ENCODE data around the gene PAN3.

- TF ChIP-seq, protein P1, sequence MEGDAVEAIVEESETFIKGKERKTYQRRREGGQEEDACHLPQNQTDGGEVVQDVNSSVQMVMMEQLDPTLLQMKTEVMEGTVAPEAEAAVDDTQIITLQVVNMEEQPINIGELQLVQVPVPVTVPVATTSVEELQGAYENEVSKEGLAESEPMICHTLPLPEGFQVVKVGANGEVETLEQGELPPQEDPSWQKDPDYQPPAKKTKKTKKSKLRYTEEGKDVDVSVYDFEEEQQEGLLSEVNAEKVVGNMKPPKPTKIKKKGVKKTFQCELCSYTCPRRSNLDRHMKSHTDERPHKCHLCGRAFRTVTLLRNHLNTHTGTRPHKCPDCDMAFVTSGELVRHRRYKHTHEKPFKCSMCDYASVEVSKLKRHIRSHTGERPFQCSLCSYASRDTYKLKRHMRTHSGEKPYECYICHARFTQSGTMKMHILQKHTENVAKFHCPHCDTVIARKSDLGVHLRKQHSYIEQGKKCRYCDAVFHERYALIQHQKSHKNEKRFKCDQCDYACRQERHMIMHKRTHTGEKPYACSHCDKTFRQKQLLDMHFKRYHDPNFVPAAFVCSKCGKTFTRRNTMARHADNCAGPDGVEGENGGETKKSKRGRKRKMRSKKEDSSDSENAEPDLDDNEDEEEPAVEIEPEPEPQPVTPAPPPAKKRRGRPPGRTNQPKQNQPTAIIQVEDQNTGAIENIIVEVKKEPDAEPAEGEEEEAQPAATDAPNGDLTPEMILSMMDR (IDR thresholded peaks at IDR 0.05; ENCODE audit: insufficient read depth, low read length) = no peak
- TF ChIP-seq POLR2AphosphoS5 (IDR thresholded peaks at IDR 0.05; ENCODE audit: low read depth) = no peak
- TF ChIP-seq SPI1 (IDR thresholded peaks at IDR 0.05; ENCODE audit: borderline replicate concordance, low read depth) = no peak
- TF ChIP-seq, protein P2, sequence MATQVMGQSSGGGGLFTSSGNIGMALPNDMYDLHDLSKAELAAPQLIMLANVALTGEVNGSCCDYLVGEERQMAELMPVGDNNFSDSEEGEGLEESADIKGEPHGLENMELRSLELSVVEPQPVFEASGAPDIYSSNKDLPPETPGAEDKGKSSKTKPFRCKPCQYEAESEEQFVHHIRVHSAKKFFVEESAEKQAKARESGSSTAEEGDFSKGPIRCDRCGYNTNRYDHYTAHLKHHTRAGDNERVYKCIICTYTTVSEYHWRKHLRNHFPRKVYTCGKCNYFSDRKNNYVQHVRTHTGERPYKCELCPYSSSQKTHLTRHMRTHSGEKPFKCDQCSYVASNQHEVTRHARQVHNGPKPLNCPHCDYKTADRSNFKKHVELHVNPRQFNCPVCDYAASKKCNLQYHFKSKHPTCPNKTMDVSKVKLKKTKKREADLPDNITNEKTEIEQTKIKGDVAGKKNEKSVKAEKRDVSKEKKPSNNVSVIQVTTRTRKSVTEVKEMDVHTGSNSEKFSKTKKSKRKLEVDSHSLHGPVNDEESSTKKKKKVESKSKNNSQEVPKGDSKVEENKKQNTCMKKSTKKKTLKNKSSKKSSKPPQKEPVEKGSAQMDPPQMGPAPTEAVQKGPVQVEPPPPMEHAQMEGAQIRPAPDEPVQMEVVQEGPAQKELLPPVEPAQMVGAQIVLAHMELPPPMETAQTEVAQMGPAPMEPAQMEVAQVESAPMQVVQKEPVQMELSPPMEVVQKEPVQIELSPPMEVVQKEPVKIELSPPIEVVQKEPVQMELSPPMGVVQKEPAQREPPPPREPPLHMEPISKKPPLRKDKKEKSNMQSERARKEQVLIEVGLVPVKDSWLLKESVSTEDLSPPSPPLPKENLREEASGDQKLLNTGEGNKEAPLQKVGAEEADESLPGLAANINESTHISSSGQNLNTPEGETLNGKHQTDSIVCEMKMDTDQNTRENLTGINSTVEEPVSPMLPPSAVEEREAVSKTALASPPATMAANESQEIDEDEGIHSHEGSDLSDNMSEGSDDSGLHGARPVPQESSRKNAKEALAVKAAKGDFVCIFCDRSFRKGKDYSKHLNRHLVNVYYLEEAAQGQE (IDR thresholded peaks at IDR 0.05; ENCODE audit: insufficient replicate concordance, low read depth) = no peak
Measured at GRCh38 chr13:28199089-28199488, 60.7 kb downstream of the PAN3 start.
